ENCODE results near the gene THSD7A. TPM values are rescaled to one million over a fixed set of nuclear protein-coding genes. Genes with fewer than 3 reads are reported as not detected.

THSD7A gene
- polyA plus RNA-seq, 1 donor from 2014 or later = 18.5 TPM

- H3K27me3 ChIP-seq (ENCODE audit: insufficient read depth, low read depth, low read length) = no peaks in the 10 kb centered on the region
- H3K79me2 ChIP-seq (replicated peaks; ENCODE audit: insufficient read depth, low read length) = no peaks in the 10 kb centered on the region
- H3K9ac ChIP-seq (ENCODE audit: low read length) = no peak overlapping the region
- H3K4me2 ChIP-seq (ENCODE audit: low read length) = no peak overlapping the region
- H3K9me2 ChIP-seq (ENCODE audit: insufficient read depth, low read length) = no peaks in the 10 kb centered on the region
- no peak overlapping the region for H2AFZ ChIP-seq (ENCODE audit: low read depth, low read length)
- no peaks in the 10 kb centered on the region for H4K20me1 ChIP-seq (ENCODE audit: insufficient read depth)
- H3F3A ChIP-seq (ENCODE audit: insufficient read depth, low read length, poor library complexity, severe bottlenecking) = no peaks in the 10 kb centered on the region
- H3K9me3 ChIP-seq (ENCODE audit: low read length) = no peaks in the 10 kb centered on the region
- no peak overlapping the region for H3K27ac ChIP-seq (ENCODE audit: low read length)
- peaks cover 7% of the 10 kb centered on the region for H3K36me3 ChIP-seq (ENCODE audit: insufficient read depth, low read length)
- H3K4me3 ChIP-seq (ENCODE audit: low read length) = no peak overlapping the region
- TF ChIP-seq EP300 (conservative IDR thresholded peaks at IDR 0.05; ENCODE audit: poor library complexity, severe bottlenecking) = no peak
- TF ChIP-seq RAD21 (conservative IDR thresholded peaks at IDR 0.05) = no peak
- TF ChIP-seq POLR2AphosphoS5 (IDR thresholded peaks at IDR 0.05) = no peak
- TF ChIP-seq TAF1 (IDR thresholded peaks at IDR 0.05; ENCODE audit: low read depth) = no peak
- no peak for TF ChIP-seq CTCF (IDR thresholded peaks at IDR 0.05; ENCODE audit: poor library complexity, severe bottlenecking)
- TF ChIP-seq EZH2 (IDR thresholded peaks at IDR 0.05; ENCODE audit: borderline replicate concordance, insufficient read depth, low read length, poor library complexity, severe bottlenecking) = no peak
- TF ChIP-seq MXI1 (conservative IDR thresholded peaks at IDR 0.05; ENCODE audit: poor library complexity, severe bottlenecking) = no peak
- TF ChIP-seq SMC3 (conservative IDR thresholded peaks at IDR 0.05; ENCODE audit: poor library complexity) = no peak
- TF ChIP-seq REST (IDR thresholded peaks at IDR 0.05; ENCODE audit: borderline replicate concordance) = no peak
These were observed 240.1 kb downstream of the THSD7A start for GRCh38 chr7:11591943-11592342.

GRCh38 chr7:11591055-11591633 lies 240.9 kb downstream of the THSD7A start:
- Histone ChIP-seq H3K9ac (ENCODE audit: low read length) (no peak overlapping the region), H2AFZ (ENCODE audit: low read depth, low read length) (no peak overlapping the region), H3K9me3 (ENCODE audit: low read length) (no peaks in the 10 kb centered on the region), H3F3A (ENCODE audit: insufficient read depth, low read length, poor library complexity, severe bottlenecking) (no peaks in the 10 kb centered on the region), H3K9me2 (ENCODE audit: insufficient read depth, low read length) (no peaks in the 10 kb centered on the region), H4K20me1 (ENCODE audit: insufficient read depth) (no peaks in the 10 kb centered on the region), H3K27ac (ENCODE audit: low read length) (no peak overlapping the region), H3K4me2 (ENCODE audit: low read length) (no peak overlapping the region), H3K79me2 (replicated peaks; ENCODE audit: insufficient read depth, low read length) (no peaks in the 10 kb centered on the region), H3K36me3 (ENCODE audit: insufficient read depth, low read length) (peaks cover 7% of the 10 kb centered on the region), H3K27me3 (ENCODE audit: insufficient read depth, low read depth, low read length) (no peaks in the 10 kb centered on the region), H3K4me3 (ENCODE audit: low read length) (no peak overlapping the region)
- no peak for TF ChIP-seq RAD21 (conservative IDR thresholded peaks at IDR 0.05)
- no peak for TF ChIP-seq SMC3 (conservative IDR thresholded peaks at IDR 0.05; ENCODE audit: poor library complexity)
- TF ChIP-seq POLR2AphosphoS5 (IDR thresholded peaks at IDR 0.05) = no peak
- no peak for TF ChIP-seq EZH2 (IDR thresholded peaks at IDR 0.05; ENCODE audit: borderline replicate concordance, insufficient read depth, low read length, poor library complexity, severe bottlenecking)
- no peak for TF ChIP-seq EP300 (conservative IDR thresholded peaks at IDR 0.05; ENCODE audit: poor library complexity, severe bottlenecking)
- no peak for TF ChIP-seq CTCF (IDR thresholded peaks at IDR 0.05; ENCODE audit: poor library complexity, severe bottlenecking)
- TF ChIP-seq REST (IDR thresholded peaks at IDR 0.05; ENCODE audit: borderline replicate concordance) = no peak
- no peak for TF ChIP-seq TAF1 (IDR thresholded peaks at IDR 0.05; ENCODE audit: low read depth)
